Stimulated activated naive B cell treated with anti-CD40 and anti-IgM and Interleukin-4, amounts not matched to agents 10 μg/mL and 1 μg/mL and 100 μg/mL, for 72 hours (primary cell): Measurements from ENCODE around the gene PIK3C2G.

ENCODE experiments used
- ATAC-seq, 2 donors: fragments of 150-1000 bp; cut with Tn5 transposase; replicated peaks; 2 replicates each; pipeline ENCODE4 v1.10.0; 2021; ENCODE audit warnings: moderate library complexity in 1 of 2
- DNase-seq: peaks from one replicate; pipeline ENCODE4 v3.0.0; 2021
- H3K27ac Mint-ChIP-seq: one replicate; pipeline ENCODE4 v1.8.0; 2022; ENCODE audit warnings: mild to moderate bottlenecking, mixed read lengths
- H3K27me3 Mint-ChIP-seq, 2 donors: one replicate each; pipeline ENCODE4 v1.8.0; 2022; ENCODE audit warnings: mixed read lengths in 2 of 2
- H3K36me3 Mint-ChIP-seq, 2 donors: one replicate each; pipeline ENCODE4 v1.8.0; 2022; ENCODE audit warnings: mixed read lengths in 2 of 2, mild to moderate bottlenecking in 1 of 2
- H3K4me1 Mint-ChIP-seq, 2 donors: one replicate each; pipeline ENCODE4 v1.8.0; 2022; ENCODE audit warnings: mixed read lengths in 2 of 2, mild to moderate bottlenecking in 1 of 2
- H3K4me3 Mint-ChIP-seq, 2 donors: one replicate each; pipeline ENCODE4 v1.8.0; 2022; ENCODE audit warnings: mild to moderate bottlenecking in 2 of 2, mixed read lengths in 2 of 2, moderate library complexity in 1 of 2
- H3K9me3 Mint-ChIP-seq, 2 donors: one replicate each; pipeline ENCODE4 v1.8.0; 2022; ENCODE audit warnings: mixed read lengths in 2 of 2, mild to moderate bottlenecking in 1 of 2

Gene PIK3C2G

GRCh38 chr12:18345021-18345735 lies 83.9 kb downstream of the PIK3C2G start:
- Mint-ChIP-seq H3K36me3 (no peaks in the 10 kb centered on the region), H3K9me3 (no peaks in the 10 kb centered on the region), H3K4me1 (no peaks in the 10 kb centered on the region), H3K27ac (no peak overlapping the region), H3K27me3 (no peaks in the 10 kb centered on the region), H3K4me3 (no peak overlapping the region)
- DNase-seq, result no peak
- ATAC-seq, result no peak

- no peaks in the 10 kb centered on the region for H3K4me1 Mint-ChIP-seq
- ATAC-seq (no peak), DNase-seq (no peak)
- no peak overlapping the region for H3K27ac Mint-ChIP-seq
- H3K4me3 Mint-ChIP-seq, result no peak overlapping the region
- H3K9me3 Mint-ChIP-seq, result no peaks in the 10 kb centered on the region
- H3K36me3 Mint-ChIP-seq, result no peaks in the 10 kb centered on the region
- no peaks in the 10 kb centered on the region for H3K27me3 Mint-ChIP-seq
Observed at GRCh38 chr12:18352312-18352711, 91.0 kb downstream of the PIK3C2G start.

GRCh38 chr12:18355429-18355828 lies 94.1 kb downstream of the PIK3C2G start:
- ATAC-seq, result no peak
- Mint-ChIP-seq H3K27me3 (no peaks in the 10 kb centered on the region), H3K4me3 (no peak overlapping the region), H3K36me3 (no peaks in the 10 kb centered on the region), H3K27ac (no peak overlapping the region), H3K9me3 (no peaks in the 10 kb centered on the region), H3K4me1 (no peaks in the 10 kb centered on the region)
- DNase-seq, result no peak

- Mint-ChIP-seq H3K36me3 (no peaks in the 10 kb centered on the region), H3K27ac (no peak overlapping the region), H3K4me1 (no peaks in the 10 kb centered on the region), H3K27me3 (no peaks in the 10 kb centered on the region), H3K4me3 (no peak overlapping the region), H3K9me3 (peaks cover 0 to 2% of the 10 kb centered on the region in 2 donors)
- ATAC-seq, result no peak
- DNase-seq, result no peak
Observed at GRCh38 chr12:18358077-18358476, 96.8 kb downstream of the PIK3C2G start.

- H3K4me3 Mint-ChIP-seq, result no peak overlapping the region
- DNase-seq (no peak), ATAC-seq (no peak)
- no peaks in the 10 kb centered on the region for H3K36me3 Mint-ChIP-seq
- H3K4me1 Mint-ChIP-seq, result no peaks in the 10 kb centered on the region
- H3K27ac Mint-ChIP-seq, result no peak overlapping the region
- H3K9me3 Mint-ChIP-seq, result peaks cover 2 to 3% of the 10 kb centered on the region in 2 donors
- H3K27me3 Mint-ChIP-seq, result no peaks in the 10 kb centered on the region
Observed at GRCh38 chr12:18358930-18359329, 97.6 kb downstream of the PIK3C2G start.

GRCh38 chr12:18361433-18361832 lies 100.1 kb downstream of the PIK3C2G start:
- H3K9me3 Mint-ChIP-seq, result peaks cover 2 to 3% of the 10 kb centered on the region in 2 donors
- DNase-seq, result no peak
- H3K4me3 Mint-ChIP-seq, result no peak overlapping the region
- ATAC-seq, result no peak
- H3K27me3 Mint-ChIP-seq, result no peaks in the 10 kb centered on the region
- H3K36me3 Mint-ChIP-seq, result no peaks in the 10 kb centered on the region
- H3K27ac Mint-ChIP-seq, result no peak overlapping the region
- no peaks in the 10 kb centered on the region for H3K4me1 Mint-ChIP-seq

- no peak overlapping the region for H3K4me3 Mint-ChIP-seq
- no peaks in the 10 kb centered on the region for H3K27me3 Mint-ChIP-seq
- ATAC-seq (no peak), DNase-seq (no peak)
- peaks cover 2 to 3% of the 10 kb centered on the region in 2 donors for H3K9me3 Mint-ChIP-seq
- no peaks in the 10 kb centered on the region for H3K36me3 Mint-ChIP-seq
- H3K27ac Mint-ChIP-seq, result no peak overlapping the region
- H3K4me1 Mint-ChIP-seq, result no peaks in the 10 kb centered on the region
Observed at GRCh38 chr12:18363321-18363720, 102.0 kb downstream of the PIK3C2G start.

GRCh38 chr12:18368594-18368993 lies 107.3 kb downstream of the PIK3C2G start:
- Mint-ChIP-seq H3K9me3 (peaks cover 0 to 2% of the 10 kb centered on the region in 2 donors), H3K4me3 (no peak overlapping the region), H3K4me1 (no peaks in the 10 kb centered on the region), H3K27me3 (no peaks in the 10 kb centered on the region), H3K36me3 (no peaks in the 10 kb centered on the region), H3K27ac (no peak overlapping the region)
- ATAC-seq (no peak), DNase-seq (no peak)

- Mint-ChIP-seq H3K27me3 (no peaks in the 10 kb centered on the region), H3K36me3 (no peaks in the 10 kb centered on the region), H3K9me3 (peaks cover 0 to 4% of the 10 kb centered on the region in 2 donors), H3K4me1 (no peaks in the 10 kb centered on the region), H3K4me3 (no peak overlapping the region), H3K27ac (no peak overlapping the region)
- DNase-seq (no peak), ATAC-seq (no peak)
Observed at GRCh38 chr12:18373181-18373580, 111.9 kb downstream of the PIK3C2G start.

- DNase-seq (no peak), ATAC-seq (no peak)
- Mint-ChIP-seq H3K27ac (no peak overlapping the region), H3K9me3 (peaks cover 3 to 4% of the 10 kb centered on the region in 2 donors), H3K36me3 (no peaks in the 10 kb centered on the region), H3K27me3 (no peaks in the 10 kb centered on the region), H3K4me1 (no peaks in the 10 kb centered on the region), H3K4me3 (no peak overlapping the region)
Observed at GRCh38 chr12:18375131-18375530, 113.8 kb downstream of the PIK3C2G start.

GRCh38 chr12:18375583-18375982 lies 114.3 kb downstream of the PIK3C2G start:
- no peaks in the 10 kb centered on the region for H3K4me1 Mint-ChIP-seq
- DNase-seq (no peak), ATAC-seq (no peak)
- H3K27me3 Mint-ChIP-seq, result no peaks in the 10 kb centered on the region
- no peak overlapping the region for H3K27ac Mint-ChIP-seq
- H3K9me3 Mint-ChIP-seq, result peaks cover 4 to 5% of the 10 kb centered on the region in 2 donors
- H3K4me3 Mint-ChIP-seq, result no peak overlapping the region
- no peaks in the 10 kb centered on the region for H3K36me3 Mint-ChIP-seq

- no peak for DNase-seq
- H3K36me3 Mint-ChIP-seq, result no peaks in the 10 kb centered on the region
- no peak for ATAC-seq
- no peak overlapping the region for H3K27ac Mint-ChIP-seq
- H3K4me3 Mint-ChIP-seq, result no peak overlapping the region
- H3K27me3 Mint-ChIP-seq, result no peaks in the 10 kb centered on the region
- no peaks in the 10 kb centered on the region for H3K4me1 Mint-ChIP-seq
- H3K9me3 Mint-ChIP-seq, result peaks cover 3 to 5% of the 10 kb centered on the region in 2 donors
Observed at GRCh38 chr12:18382236-18382885, 121.0 kb downstream of the PIK3C2G start.

- no peak overlapping the region for H3K4me3 Mint-ChIP-seq
- H3K27ac Mint-ChIP-seq, result no peak overlapping the region
- H3K9me3 Mint-ChIP-seq, result peaks cover 5% of the 10 kb centered on the region in 2 donors
- ATAC-seq (no peak), DNase-seq (no peak)
- H3K4me1 Mint-ChIP-seq, result no peaks in the 10 kb centered on the region
- no peaks in the 10 kb centered on the region for H3K36me3 Mint-ChIP-seq
- no peaks in the 10 kb centered on the region for H3K27me3 Mint-ChIP-seq
Observed at GRCh38 chr12:18383203-18383602, 121.9 kb downstream of the PIK3C2G start.

- Mint-ChIP-seq H3K27ac (no peak overlapping the region), H3K9me3 (peaks cover 2 to 4% of the 10 kb centered on the region in 2 donors), H3K4me3 (no peak overlapping the region), H3K4me1 (no peaks in the 10 kb centered on the region), H3K27me3 (no peaks in the 10 kb centered on the region), H3K36me3 (no peaks in the 10 kb centered on the region)
- DNase-seq, result no peak
- no peak for ATAC-seq
Observed at GRCh38 chr12:18387706-18388105, 126.4 kb downstream of the PIK3C2G start.

GRCh38 chr12:18389820-18390219 lies 128.5 kb downstream of the PIK3C2G start:
- DNase-seq, result no peak
- no peak for ATAC-seq
- Mint-ChIP-seq H3K4me1 (no peaks in the 10 kb centered on the region), H3K4me3 (no peak overlapping the region), H3K27ac (no peak overlapping the region), H3K36me3 (no peaks in the 10 kb centered on the region), H3K9me3 (peaks cover 2 to 4% of the 10 kb centered on the region in 2 donors), H3K27me3 (no peaks in the 10 kb centered on the region)
